Muscle layer of colon (tissue), 2 donors: ENCODE results near the gene C10orf90.
A peak's percentile ranks its signal among the peaks of the same experiment; 100 is the strongest.
"Not testable (repeated sequence)": the region's sequence is repeated elsewhere in the genome, so short reads cannot be mapped to it uniquely, and the experiment has no call there.

Source experiments
- H3K27ac ChIP-seq: one replicate; pipeline ENCODE4 v1.7.0; 2013; ENCODE audit warnings: low read depth, mild to moderate bottlenecking, low read length, moderate library complexity
- H3K27me3 ChIP-seq, 2 donors: one replicate each; pipeline ENCODE4 v1.7.0; 2013; ENCODE audit warnings: low read length in 2 of 2, mild to moderate bottlenecking in 2 of 2; ENCODE audit not compliant: insufficient read depth in 2 of 2, control insufficient read depth in 1 of 2
- H3K36me3 ChIP-seq: one replicate; pipeline ENCODE4 v1.7.0; 2013; ENCODE audit warnings: mild to moderate bottlenecking, low read length; ENCODE audit not compliant: insufficient read depth
- H3K4me1 ChIP-seq: one replicate; pipeline ENCODE4 v1.7.0; 2013; ENCODE audit warnings: mild to moderate bottlenecking, low read length; ENCODE audit not compliant: insufficient read depth
- H3K4me3 ChIP-seq, 2 donors: one replicate each; pipeline ENCODE4 v1.7.0; 2013; ENCODE audit warnings: low read length in 2 of 2, low read depth in 1 of 2, mild to moderate bottlenecking in 1 of 2, moderate library complexity in 1 of 2
- H3K9ac ChIP-seq: one replicate; pipeline ENCODE4 v1.7.0; 2013; ENCODE audit warnings: low read length
- H3K9me3 ChIP-seq: one replicate; pipeline ENCODE4 v1.7.0; 2013; ENCODE audit warnings: mild to moderate bottlenecking, low read length
- donor health status: abdominal sarcoma.
- donor health status: Adenocarcinoma of cecum.

Gene C10orf90

GRCh38 chr10:126392068-126392467, 278.4 kb downstream of the C10orf90 start:
- Histone ChIP-seq H3K9ac (no peak overlapping the region), H3K4me1 (peaks cover 6% of the 10 kb centered on the region), H3K9me3 (no peaks in the 10 kb centered on the region), H3K36me3 (no peaks in the 10 kb centered on the region), H3K27me3 (peaks cover 5 to 15% of the 10 kb centered on the region in 2 donors), H3K4me3 (no peak overlapping the region), H3K27ac (no peak overlapping the region)

DNA sequence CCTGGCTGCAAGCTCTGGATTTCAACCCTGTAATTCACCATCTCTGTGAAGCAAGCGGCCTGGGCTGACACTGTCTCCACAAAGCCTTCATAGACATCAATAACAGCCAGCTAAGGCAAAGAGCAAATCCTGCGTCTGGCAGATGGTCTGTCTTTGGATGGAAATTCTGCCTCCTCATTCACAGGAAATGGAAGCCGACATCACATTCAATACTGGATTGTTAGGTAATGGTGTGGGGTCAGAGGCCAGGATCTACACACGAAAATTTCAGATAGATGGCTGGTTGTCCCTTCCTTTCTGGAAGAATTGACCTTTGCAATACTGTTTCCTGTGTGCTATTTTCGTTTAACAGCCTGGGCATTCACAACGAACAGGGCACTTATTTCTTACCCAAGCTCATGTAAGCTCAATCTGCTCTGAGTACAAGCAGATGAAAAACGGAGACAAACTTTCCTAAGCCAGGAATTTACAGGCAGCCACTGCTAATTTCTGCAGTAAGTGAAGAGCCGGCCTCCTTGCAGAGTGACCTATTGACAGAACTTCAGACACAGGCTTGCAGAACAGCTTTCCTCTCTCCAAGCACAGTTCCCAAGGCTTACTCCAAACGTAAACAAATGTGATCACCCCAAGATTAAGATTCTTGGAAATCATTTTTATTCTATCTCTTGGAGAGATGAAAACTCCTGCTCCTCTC, 279.2 kb downstream of the C10orf90 start:
- Histone ChIP-seq H3K27me3 (peaks cover 6 to 17% of the 10 kb centered on the region in 2 donors), H3K4me3 (no peak overlapping the region), H3K9me3 (no peaks in the 10 kb centered on the region), H3K36me3 (no peaks in the 10 kb centered on the region), H3K9ac (no peak overlapping the region), H3K4me1 (peaks cover 6% of the 10 kb centered on the region), H3K27ac (no peak overlapping the region)

- Histone ChIP-seq H3K27ac (no peak overlapping the region), H3K9ac (no peak overlapping the region)
Measured at GRCh38 chr10:126390324-126390723, 280.2 kb downstream of the C10orf90 start.

GRCh38 chr10:126387931-126388911, 282.3 kb downstream of the C10orf90 start, which contains the start of gene ADAM12:
Gene ADAM12, minus strand, starts transcription at chr10:126388477. Its CDS starts 332 bp downstream, at chr10:126388145.
- Histone ChIP-seq H3K4me3 (peak within 1 kb of the TSS; percentile 23 to 37), H3K27me3 (peaks cover 6 to 17% of the 10 kb centered on the region in 2 donors), H3K9ac (no peak within 1 kb of the TSS), H3K9me3 (no peaks in the 10 kb centered on the region), H3K27ac (no peak within 1 kb of the TSS), H3K36me3 (no peaks in the 10 kb centered on the region), H3K4me1 (peaks cover 6% of the 10 kb centered on the region)

More at GRCh38 chr10:126390324-126390723, 280.2 kb downstream of the C10orf90 start:
- peaks cover 6% of the 10 kb centered on the region for H3K4me1 ChIP-seq
- H3K27me3 ChIP-seq, result peaks cover 6 to 17% of the 10 kb centered on the region in 2 donors
- no peak overlapping the region for H3K4me3 ChIP-seq
- H3K36me3 ChIP-seq, result no peaks in the 10 kb centered on the region
- no peaks in the 10 kb centered on the region for H3K9me3 ChIP-seq

DNA sequence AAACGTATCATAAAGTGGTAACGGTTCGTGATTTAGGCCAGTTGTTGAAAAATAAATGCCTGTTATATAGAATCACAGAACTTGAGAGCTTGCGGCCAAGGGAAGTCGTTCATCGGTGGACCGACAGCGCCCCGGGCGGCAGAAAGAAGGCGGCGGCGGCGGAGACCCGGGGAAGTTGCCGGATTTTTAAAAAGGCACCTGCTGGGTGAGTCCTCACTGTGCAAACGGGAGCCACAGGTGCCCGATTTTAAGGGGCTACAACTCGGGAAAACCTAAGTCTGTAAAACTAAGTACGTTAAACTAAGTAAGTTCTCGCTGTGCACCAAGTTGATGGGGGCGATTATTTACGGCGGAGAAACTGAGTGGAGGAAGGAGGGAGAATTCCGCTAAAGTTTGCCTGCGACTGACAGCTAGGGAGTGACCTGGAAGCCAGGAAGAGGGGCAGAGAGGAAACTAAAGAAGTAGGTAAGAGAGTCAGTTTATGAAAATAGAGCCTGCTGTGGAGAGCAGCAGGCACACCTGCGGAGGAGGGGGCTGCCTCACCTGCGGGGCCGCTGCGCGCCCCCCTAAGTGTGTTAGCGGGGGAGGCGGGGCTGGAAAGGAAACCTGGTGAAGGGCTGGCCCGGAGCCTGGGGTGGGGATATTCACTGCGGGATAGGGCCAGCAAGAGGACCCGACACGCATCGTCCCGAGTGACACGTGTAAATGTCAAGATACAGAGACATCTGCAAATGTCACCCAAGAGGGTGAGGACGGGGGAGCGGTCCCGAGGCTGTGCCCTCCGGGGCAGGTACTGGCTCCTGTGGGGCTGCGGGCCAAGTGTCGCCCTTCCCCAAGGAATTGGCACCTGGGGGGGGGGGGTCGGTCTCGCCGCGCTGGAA, 283.2 kb downstream of the C10orf90 start:
- H3K27ac ChIP-seq, result no peak overlapping the region
- no peaks in the 10 kb centered on the region for H3K9me3 ChIP-seq
- H3K4me1 ChIP-seq, result peaks cover 6% of the 10 kb centered on the region
- peaks cover 6 to 17% of the 10 kb centered on the region in 2 donors for H3K27me3 ChIP-seq
- H3K4me3 ChIP-seq, result peak overlapping the region; percentile 20 to 23
- no peaks in the 10 kb centered on the region for H3K36me3 ChIP-seq
- H3K9ac ChIP-seq, result no peak overlapping the region

DNA sequence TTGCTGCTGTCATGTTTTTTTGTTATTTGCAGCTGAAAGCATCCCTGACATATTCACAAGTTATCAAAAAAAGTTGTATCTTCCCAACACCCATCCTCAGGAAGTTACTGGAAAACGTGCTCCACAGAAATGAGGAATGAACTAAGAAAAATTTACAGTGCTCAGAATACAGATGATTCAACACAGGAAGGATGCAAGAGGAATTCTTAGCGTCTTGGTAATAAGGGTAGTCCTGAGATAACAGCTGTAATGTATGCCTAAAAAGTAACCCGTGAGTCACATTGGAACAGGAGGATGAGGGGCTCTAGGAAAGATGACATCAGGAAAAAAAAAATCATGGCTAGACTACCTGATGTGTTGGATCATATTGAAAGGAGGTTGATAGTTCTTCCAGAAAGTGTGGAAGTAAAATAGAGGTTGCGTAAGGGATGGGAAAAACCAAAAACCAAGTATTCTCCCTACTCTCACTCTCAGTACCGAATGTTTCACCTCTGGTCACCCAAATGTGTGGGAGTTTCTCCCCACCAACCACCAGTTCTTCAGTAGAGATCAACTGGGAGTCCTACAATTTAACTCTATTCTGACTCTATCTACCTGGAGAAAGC, 286.1 kb downstream of the C10orf90 start:
- no peaks in the 10 kb centered on the region for H3K36me3 ChIP-seq
- H3K27ac ChIP-seq, result no peak overlapping the region
- no peak overlapping the region for H3K4me3 ChIP-seq
- H3K9ac ChIP-seq, result no peak overlapping the region
- H3K9me3 ChIP-seq, result no peaks in the 10 kb centered on the region
- peaks cover 6 to 17% of the 10 kb centered on the region in 2 donors for H3K27me3 ChIP-seq
- H3K4me1 ChIP-seq, result peaks cover 6% of the 10 kb centered on the region

GRCh38 chr10:126380352-126381076, 290.0 kb downstream of the C10orf90 start:
- Histone ChIP-seq H3K27ac (no peak overlapping the region), H3K4me1 (no peaks in the 10 kb centered on the region), H3K9me3 (no peaks in the 10 kb centered on the region), H3K4me3 (no peak overlapping the region), H3K36me3 (no peaks in the 10 kb centered on the region), H3K27me3 (no peaks in the 10 kb centered on the region), H3K9ac (no peak overlapping the region)

GRCh38 chr10:126379166-126379565, 291.3 kb downstream of the C10orf90 start:
- H3K36me3 ChIP-seq, H3K9me3 ChIP-seq, H3K4me1 ChIP-seq, H3K4me3 ChIP-seq, H3K27me3 ChIP-seq, H3K27ac ChIP-seq, H3K9ac ChIP-seq: not testable (repeated sequence)

DNA sequence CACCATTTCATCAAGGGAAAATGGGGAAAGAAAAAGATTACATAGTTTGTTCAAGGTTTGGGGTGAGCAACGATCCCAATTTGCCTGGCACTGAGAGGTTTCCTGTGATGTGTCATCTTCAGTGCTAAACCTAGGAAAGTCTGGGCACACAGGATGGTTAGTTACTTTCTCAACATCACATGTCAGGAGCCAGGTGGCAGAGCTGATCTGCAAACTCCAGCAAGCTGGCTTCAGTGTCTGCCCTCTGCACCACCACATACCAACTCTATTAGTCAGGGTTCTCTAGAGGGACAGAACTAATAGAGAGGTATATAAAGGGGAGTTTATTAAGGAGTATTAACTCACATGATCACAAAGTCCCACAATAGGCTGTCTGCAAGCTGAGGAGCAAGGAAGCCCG, 293.5 kb downstream of the C10orf90 start:
- Histone ChIP-seq H3K4me3 (no peak overlapping the region), H3K36me3 (no peaks in the 10 kb centered on the region)

GRCh38 chr10:126375926-126376554, 294.5 kb downstream of the C10orf90 start:
- no peaks in the 10 kb centered on the region for H3K27me3 ChIP-seq
- H3K9me3 ChIP-seq, result no peaks in the 10 kb centered on the region
- H3K36me3 ChIP-seq, result no peaks in the 10 kb centered on the region
- no peak overlapping the region for H3K27ac ChIP-seq
- no peak overlapping the region for H3K4me3 ChIP-seq
- H3K4me1 ChIP-seq, result no peaks in the 10 kb centered on the region
- no peak overlapping the region for H3K9ac ChIP-seq

More for the DNA sequence above, 293.5 kb downstream of the C10orf90 start:
- H3K4me1 ChIP-seq, result no peaks in the 10 kb centered on the region
- H3K27ac ChIP-seq, result no peak overlapping the region
- no peak overlapping the region for H3K9ac ChIP-seq
- no peaks in the 10 kb centered on the region for H3K9me3 ChIP-seq
- no peaks in the 10 kb centered on the region for H3K27me3 ChIP-seq
